ENCODE results near the gene RAD51B. TPM values are rescaled to one million over a fixed set of nuclear protein-coding genes. Genes with fewer than 3 reads are reported as not detected.

Gene RAD51B
- total RNA-seq, 1 donor, result 22.4 TPM

DNA sequence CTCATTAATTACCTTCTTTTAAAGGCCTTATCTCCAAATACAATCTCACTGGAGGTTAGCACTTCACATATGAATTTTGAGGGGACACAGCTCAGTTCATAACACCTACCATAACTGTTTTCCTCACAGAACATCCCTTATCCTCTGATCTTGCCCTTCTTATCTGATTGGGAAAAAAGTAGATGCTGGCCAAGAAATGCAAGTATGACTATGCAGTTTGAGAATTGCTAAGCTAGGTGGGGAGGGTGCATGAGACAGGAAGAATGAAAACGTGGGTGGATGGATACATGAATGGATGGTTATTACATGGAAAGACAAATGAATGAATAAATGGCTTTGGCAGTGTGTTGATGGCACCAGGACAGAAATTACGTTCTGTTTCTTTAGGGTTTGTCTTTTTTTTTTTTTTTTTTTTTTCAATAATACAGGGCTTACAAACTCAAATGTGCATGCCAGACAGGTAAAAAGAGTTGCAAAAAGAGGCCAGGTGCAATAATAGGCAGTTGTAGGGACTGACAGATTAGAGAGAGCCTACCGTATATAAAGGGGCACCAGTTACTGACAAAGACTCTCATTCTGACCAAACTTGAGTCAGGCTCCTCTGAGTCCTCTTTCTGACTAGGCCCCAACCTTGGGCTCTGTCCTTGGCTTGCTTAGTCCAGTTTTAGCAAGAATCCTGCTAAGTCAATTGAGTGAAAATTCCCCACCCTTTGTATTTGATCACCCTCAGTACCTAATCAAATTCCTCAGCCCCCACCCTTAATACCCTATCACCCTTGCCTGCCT, 668.4 kb downstream of the RAD51B start:
- DNase-seq (ENCODE audit: low read depth in 2 of 3, low spot score in 2 of 3), result no peak

DNA sequence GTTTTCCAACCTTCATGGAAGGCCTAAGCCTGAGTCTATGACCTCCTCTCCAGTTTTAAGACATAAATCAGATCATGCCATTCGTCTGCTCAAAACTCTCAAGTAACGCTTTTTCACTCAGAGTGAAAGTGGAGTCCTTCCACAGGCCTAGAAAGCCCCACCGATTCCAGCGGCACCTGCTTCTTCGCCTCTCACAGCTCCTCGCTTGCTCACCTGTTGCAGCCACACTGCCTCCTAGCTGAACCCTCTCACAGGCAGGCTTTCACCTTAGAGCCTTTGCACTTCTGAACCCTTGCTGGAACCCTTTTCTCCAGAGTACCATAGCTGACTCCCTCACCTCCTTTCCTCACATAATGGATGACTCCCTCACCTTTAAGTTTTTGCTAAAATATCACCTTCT, 672.2 kb downstream of the RAD51B start:
- no peak for DNase-seq (ENCODE audit: low read depth in 2 of 3, low spot score in 2 of 3)

DNA sequence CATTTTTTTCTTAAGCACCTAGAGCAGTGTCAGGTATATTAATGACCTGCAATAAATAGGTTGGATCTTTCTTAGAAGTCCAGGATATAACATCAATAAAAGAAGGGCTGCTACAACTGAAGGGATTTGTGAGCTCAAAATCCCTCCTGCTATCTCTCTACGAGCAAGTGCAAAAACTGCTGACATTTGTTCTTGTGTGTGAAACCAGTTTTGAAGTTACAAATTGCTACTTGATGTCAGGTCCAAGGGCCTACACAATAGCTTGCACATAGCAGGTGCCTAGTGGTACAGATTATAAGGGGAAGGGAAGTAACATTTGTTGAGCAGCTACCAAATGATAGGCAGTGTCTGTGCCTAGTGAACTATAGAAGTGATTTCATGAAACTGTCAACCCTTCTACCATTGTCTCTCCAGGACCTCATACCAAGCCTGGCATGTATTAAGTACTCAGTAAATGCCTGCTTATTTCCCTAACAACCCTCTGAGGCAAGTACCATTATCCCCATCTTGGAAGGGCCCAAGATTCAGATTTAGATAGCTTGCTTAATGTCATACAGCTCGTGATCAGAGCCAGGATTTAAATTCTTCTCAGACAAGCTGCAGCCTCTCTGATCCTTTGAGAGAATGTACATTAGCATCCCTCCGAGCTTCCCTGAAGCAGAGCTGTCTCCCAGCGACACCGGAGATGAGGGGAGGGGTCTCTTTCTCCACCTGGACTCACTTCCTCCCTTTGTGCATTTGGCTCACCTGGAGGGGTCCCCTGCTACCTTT, 673.0 kb downstream of the RAD51B start:
- DNase-seq (ENCODE audit: low read depth in 2 of 3, low spot score in 2 of 3), result no peak

DNA sequence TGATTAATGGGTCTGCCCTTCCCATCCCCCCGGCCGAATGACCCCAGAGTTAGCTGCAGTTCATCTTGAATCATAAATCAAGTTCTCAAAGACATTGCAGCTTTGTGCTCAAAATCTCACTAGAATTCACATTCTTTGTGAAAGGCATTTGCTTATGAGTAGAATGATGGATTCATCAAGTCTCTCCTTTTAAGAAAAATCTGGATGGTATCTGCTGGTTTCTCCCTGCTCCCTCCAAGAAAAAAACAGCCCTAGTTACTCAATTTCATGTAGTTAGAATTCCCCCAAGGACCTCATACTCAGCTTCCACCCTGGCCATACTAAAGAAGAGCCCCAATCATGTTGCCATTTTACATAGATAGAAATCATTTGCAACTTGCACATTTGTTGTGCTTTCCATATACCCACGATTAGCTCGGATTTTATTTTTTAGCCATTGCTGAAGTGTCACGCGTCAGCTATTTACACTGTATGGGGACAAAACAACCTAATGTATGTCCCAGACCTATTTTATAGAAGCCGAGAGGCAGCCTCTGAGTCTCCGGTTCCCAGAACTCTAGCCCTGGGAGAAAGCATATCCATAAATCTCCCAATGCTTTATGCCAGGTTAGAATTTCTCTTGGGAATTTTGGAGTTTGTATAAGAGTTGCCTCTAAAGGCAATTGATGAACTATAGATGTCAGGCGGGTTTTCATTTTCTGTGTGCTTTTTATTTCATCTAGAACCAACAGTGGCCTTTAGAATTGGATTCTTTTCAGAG, 673.8 kb downstream of the RAD51B start:
- no peak for DNase-seq (ENCODE audit: low read depth in 2 of 3, low spot score in 2 of 3)

DNA sequence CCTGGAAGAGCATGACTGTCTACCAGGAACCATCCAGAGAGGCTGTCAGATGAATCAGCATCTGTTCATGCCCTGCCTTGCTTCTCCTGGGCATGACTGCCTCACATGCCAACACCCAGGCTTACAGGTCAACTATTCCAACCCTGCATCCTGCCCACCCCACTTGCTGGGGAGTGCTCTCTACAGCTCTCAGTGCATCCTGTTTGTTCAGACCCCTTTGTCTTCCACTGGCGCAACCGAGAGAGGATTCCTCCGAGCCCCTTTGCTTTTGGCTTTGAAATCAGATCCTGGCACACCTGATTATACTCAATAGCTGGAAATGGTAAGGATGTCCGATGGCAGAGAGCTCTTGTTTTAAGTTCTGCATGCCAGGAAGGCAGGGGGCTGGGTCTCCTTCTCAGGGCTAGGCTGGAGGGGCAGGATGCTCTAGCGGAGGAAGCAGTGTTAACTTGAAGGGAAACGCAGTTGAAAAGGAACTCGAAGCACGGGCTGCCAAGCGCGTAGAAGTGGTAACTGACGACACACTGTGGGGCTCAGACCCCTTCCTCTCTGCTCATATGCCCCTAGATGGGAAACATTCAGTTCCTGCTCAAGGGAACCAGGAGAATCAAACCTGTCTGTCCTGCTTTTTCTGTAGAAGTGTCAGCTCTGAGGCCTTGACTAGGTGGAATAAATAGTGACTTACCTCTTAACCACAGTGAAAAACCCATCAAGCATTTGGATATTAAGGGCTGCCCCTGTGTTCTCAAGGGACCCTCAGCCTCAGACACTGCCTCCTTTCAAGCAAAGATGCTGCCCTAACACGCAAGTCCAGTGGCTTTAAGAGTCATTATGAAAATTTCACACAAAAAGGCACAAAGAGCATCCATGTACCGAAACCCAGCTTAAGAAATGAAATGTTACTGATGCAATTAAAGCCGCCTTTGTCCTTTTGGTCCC, 675.8 kb downstream of the RAD51B start:
- peak in 1 of 3 donors; percentile 29 for DNase-seq (ENCODE audit: low read depth in 2 of 3, low spot score in 2 of 3)

DNA sequence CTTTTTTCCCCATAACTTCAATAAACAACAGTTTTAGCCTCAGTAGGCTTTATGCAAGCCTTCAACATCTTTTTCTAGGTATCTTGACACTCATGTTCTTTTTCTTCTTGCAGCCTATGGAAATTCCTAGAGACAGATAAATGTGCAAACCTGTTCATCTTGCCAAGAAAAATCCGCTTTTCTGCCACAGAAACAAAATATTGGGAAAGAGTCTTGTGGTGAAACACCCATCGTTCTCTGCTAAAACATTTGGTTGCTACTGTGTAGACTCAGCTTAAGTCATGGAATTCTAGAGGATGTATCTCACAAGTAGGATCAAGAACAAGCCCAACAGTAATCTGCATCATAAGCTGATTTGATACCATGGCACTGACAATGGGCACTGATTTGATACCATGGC, 677.4 kb downstream of the RAD51B start:
- no peak for DNase-seq (ENCODE audit: low read depth in 2 of 3, low spot score in 2 of 3)

DNA sequence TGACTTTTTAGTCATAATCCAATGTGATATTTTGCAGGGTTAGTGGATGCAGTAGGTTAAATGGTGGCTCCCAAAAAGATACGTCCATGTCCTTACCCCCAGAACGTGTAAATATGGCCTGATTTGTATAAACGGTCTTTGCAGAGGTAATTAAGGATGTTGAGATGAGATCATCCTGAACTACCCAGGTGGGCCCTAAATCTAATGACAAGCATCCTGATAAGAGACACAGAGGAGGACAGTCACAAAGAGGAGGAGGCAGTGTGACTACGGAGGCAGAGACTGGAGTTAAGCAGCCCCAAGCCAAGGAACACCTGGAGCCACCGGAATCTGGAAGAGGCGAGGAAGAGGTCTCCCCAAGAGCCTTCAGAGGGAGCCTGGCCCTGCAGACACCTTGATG, 679.9 kb downstream of the RAD51B start:
- no peak for DNase-seq (ENCODE audit: low read depth in 2 of 3, low spot score in 2 of 3)

DNA sequence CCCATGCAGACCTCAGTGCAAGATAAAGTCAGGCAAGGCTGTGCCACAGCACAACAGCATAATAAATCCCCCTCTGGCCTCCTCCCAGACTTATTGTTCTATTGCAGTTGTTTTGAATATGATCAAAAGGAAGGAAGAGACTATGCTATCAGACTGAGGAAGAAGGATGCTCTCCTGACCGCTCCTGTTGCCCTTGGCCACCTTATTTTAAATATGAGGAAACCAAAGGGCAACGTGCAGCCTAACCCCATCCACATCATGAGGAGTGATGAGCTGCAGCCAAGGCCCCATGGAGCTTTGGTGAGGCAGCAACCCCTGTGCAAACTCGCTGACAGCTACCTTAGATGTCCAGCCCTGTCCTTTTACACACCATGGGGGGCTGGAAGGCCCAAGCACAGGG, 681.6 kb downstream of the RAD51B start:
- no peak for DNase-seq (ENCODE audit: low read depth in 2 of 3, low spot score in 2 of 3)

DNA sequence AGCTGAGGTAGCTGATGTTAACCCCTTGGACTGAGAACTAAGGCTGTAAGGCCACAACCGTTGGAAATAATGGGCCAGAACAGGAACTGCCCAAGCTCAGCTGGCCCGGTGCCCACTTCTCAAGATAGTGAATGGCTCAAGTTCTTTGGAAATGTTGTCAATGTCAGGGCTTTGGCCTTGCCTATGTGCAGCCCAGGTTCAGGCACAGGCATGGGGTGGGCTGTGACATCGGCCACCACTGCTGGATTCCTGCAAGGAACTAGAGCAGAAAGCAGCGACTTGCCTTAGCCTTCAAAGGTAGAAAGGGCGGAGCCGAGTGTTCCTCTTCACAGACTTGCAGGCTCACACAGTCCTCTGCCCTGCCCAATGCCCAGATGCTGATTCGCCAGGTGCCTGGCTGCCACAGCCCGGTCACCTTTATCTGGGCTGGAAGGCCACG, 682.1 kb downstream of the RAD51B start:
- no peak for DNase-seq (ENCODE audit: low read depth in 2 of 3, low spot score in 2 of 3)

DNA sequence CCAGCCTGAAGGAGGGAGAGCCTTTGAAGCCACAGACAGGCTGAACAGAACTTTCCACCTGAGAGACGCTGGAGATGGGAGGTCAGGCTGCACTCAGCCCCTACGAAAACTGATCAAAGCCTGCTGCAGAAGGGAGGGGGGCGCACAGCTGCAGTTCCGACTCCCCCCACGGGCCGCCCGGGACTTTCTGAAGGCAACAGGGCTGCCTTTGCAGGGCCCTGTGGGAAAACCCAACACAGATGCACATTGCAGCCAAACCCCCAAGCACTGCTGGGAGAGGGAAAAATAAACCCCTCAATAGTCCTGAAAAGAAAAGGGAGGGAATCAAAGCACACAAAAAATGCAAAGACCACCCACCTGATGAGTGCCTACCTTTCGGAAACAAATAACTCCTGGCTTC, 682.7 kb downstream of the RAD51B start:
- DNase-seq (ENCODE audit: low read depth in 2 of 3, low spot score in 2 of 3), result no peak

DNA sequence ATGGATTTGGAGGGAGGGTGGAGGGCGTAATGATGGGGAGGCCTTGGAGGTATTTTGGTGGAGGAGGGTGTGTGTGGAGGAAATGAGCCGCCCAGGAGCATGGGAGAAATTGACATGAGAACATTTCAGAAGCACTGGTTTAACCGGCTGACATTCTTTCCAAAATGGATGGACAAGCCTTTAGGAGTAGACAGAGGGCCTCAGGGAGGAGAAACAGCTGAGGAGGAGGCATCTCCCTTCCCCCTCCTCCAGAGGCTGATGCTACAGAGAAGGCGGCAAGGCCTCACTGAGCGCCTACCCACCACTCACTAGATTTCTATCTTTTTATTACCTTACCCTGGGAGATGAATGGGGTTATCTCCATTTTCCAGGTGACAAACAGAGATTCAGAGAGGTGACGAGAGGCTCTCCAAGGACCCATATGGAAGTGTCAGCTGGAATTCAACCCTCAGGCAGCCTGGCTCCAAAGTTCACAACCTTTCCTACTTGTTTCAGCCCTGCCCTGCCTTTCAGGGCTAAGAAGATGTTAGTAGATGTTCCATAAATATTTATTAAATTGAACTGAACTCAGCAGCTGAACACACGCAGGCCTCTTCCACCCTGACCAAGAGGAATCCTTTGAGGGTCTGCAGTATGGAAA, 683.7 kb downstream of the RAD51B start:
- no peak for DNase-seq (ENCODE audit: low read depth in 2 of 3, low spot score in 2 of 3)

DNA sequence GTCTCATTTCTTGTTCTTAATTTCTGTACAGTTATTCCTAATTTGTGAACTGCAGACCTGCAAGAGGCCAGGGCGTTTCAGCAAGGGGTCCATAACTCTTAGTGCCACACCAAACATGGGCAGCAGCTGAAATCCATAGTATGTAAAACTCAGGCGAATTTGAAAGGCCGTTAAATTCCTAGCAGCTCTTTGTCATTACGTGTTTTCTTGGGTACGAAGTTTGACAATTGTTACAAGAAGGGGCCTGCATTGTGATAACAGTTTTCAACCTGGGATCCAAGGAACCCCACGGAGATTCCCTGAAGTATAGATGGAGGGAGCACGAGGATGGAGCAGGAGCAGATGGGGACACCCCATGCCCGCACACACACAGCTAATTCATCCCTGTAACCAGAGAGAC, 685.3 kb downstream of the RAD51B start:
- DNase-seq (ENCODE audit: low read depth in 2 of 3, low spot score in 2 of 3), result no peak

DNA sequence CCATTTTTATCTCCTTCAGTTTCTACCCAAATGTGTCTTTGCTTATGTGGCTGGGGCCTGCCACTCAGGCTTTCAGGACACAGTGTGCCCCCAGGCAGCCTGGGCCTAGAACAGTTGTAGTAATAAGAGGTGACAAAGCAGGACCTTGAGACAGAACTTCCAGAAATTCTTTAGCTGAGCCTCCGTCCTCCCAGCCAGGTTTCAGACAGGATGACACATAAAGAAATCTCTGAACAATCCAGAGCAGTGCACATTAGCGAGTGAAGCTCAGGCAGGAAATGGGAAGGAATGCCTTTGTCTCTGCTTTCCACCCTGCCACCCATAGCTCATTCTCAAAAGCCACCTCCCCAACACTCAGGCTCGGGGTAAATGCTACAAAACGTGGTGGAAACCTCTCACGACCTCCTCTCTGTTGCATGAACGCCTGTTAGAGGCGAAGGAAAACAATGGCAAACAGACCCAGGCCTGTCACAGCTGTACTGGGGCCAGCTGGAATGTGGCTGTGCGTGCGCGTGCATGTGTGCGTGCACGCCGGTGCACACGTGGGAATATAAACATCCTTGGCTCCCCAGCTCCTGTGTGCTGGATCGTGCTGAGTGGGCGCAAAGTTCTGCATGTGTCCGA, 686.6 kb downstream of the RAD51B start:
- DNase-seq (ENCODE audit: low read depth in 2 of 3, low spot score in 2 of 3), result no peak

DNA sequence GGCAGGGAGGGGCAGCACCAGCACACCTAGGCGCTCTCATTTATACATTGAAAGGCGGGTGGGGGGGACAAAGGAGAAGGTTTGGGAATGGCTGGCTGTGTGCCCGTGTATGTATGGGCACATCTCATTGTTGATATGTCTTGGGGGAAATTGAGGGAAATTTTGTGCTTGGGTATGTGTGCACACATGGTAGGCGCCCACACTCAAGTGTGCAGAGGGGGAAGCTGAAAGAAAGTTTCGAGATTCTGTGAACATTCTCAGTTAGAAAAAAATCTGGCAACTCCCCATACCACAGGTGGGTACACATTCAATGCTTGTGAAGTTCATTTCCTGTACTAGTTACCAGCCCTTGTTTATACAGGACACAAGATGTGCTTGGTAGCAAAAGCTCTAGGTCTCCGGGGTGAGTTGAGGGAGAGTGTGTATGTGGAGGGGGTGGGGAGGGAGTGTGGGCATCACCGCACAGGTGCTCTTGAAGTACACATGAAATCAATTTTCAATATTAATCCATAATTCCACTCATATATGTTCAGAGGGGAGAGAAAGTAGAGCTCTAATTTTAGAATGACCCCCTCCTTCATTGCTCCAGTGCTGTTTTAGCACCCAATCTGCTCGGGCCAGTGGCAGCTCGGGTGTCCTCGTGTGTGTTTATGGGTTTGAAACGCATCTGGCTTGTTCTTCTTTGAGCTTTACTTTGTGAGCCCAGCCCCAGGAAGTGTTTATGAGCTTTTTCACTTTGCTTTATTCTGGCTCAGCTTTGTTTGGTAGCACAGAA, 687.3 kb downstream of the RAD51B start:
- DNase-seq (ENCODE audit: low read depth in 2 of 3, low spot score in 2 of 3), result peak in 1 of 3 donors; percentile 28

DNA sequence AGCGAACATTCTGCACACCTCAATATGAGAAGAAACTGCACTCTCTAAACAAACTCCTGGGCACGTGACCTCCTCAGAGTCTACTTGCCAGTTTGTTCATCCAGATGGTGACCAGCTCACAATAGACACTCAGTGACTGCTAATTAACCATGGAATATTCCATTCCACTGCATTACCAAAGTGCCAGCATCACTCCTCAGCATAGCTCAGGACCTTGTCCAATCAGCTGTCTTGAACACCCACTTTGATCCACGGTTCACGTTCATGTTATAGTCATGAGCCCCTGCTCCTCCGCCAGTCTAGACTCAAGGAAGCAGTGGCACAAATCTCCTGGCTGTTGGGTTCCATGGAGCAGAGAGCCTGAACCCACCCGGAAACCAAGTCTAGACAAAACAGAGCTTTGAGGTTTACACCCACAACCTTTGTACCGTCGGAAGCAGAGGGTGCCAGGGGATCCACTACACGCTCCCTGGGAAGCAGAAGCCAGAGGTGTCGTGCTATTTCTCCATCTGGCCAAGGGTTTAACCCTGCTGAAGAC, 688.0 kb downstream of the RAD51B start:
- peak in 1 of 3 donors; percentile 24 for DNase-seq (ENCODE audit: low read depth in 2 of 3, low spot score in 2 of 3)

DNA sequence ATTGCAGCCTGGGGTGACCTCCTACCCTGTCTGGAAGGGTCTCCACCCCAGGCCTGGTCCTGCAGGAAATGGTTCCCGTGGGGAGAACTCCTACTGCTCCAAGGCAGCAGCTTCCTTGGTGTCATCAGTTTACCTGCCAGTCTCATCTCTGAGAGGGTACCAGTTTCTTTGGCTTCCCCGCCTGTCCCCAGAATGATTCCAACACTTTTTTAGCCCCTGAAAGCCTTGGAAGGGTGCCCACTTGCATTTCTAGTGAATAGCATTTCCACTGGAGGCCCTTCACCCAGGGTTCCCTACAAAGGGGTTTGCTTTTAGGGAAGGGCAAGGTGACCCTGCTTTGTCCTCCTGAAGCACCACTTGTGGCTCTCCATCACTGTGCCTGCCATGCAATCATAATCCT, 689.0 kb downstream of the RAD51B start:
- no peak for DNase-seq (ENCODE audit: low read depth in 2 of 3, low spot score in 2 of 3)

DNA sequence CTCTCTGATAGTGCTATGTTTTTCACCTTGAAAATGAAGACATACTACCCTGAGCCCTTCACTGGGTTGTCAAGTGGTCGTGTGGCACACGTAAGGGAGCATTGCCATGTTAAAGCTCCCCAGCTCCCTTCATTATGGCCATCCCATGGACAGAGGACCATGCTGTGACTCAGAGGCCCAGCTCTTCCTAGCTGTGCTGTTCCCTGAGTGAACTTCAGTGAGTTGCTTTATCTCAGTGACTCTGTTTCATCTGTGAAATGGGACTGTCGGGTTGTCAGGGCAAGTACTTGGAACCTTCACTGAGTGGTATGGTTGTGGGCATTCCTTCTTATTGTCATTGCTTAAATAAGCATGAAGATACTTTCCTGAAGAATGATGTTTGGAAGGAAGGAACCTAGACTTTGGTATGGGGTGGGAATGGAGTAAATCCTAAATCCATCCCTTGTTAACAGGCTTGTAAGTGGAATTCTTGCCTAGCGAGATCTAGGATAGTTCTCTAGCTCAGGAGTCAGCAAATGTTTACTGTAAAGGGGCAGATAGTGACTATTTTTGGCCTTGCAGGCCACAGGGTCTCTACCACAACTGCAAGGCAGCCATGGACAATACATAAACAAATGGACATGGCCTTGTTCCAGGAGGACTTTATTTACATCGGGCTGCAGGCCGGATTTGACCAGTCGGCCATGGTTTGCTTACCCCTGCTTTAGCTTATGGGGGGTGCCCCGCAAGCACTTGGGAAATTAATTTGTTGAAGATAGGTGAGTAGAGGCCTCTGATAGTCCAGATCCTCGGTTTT, 689.8 kb downstream of the RAD51B start:
- DNase-seq (ENCODE audit: low read depth in 2 of 3, low spot score in 2 of 3), result no peak

Data from hematopoietic multipotent progenitor cell (in vitro differentiated cells).